ENCODE results near the gene PEX5.
"Not testable (repeated sequence)": the region's sequence is repeated elsewhere in the genome, so short reads cannot be mapped to it uniquely, and the experiment has no call there.

Gene PEX5

DNA sequence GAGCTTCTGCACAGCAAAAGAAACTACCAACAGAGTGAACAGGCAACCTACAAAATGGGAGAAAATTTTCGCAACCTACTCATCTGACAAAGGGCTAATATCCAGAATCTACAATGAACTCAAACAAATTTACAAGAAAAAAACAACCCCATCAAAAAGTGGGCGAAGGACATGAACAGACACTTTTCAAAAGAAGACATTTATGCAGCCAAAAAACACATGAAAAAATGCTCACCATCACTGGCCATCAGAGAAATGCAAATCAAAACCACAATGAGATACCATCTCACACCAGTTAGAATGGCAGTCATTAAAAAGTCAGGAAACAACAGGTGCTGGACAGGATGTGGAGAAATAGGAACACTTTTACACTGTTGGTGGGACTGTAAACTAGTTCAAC is 24.3 kb downstream of the PEX5 start:
- H3K4me1 ChIP-seq (ENCODE audit: control insufficient read depth, insufficient read depth, low read length); H3K4me3 ChIP-seq (ENCODE audit: low read depth, low read length); POLR2A ChIA-PET; H3K27ac ChIP-seq (ENCODE audit: extremely low read depth, low read depth, low read length); CTCF ChIA-PET; H3K9me3 ChIP-seq (ENCODE audit: control insufficient read depth, insufficient read depth, low read depth, low read length): not testable (repeated sequence)
- H3K36me3 ChIP-seq (ENCODE audit: control insufficient read depth in 2 of 2, insufficient read depth in 1 of 2, low read length in 2 of 2) = peaks cover 34 to 36% of the 10 kb centered on the region in 2 experiments
- TF ChIP-seq SCRT2 (tag by site-specific recombination; IDR thresholded peaks at IDR 0.05) = 0 out of 2 replicates have a peak, but pooled peaks have one; percentile 24

DNA sequence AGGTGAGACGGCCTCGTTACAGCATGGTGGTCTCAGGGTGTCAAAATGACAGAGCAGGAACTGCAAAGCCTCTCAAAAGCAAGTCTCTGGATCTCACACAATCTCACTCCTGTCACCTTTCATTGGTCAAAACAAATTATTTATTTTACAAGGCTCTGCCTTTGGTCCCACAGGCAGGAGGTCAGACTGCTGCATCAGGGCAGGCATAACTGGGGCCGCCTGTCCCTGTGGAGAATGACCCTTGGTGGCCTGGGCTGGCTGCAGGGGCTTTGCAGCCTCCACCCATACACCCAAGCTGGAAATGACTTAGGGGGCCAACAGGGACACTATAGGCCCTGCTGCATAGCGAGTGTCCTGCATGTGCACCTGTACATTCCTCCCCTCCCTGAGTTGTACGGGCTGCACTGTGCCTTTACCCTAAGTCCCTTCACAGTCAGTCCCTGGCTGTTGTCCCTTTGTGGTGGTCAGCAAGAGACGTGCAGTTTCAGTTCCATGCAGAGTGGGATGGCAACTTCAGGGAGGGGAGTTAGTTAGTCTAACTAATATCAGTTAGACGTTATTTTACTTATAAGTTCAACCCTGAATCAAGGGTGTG is 28.1 kb downstream of the PEX5 start:
- H3K4me1 ChIP-seq (ENCODE audit: control insufficient read depth, insufficient read depth, low read length) = no peaks in the 10 kb centered on the region
- CTCF ChIA-PET = no interaction called here
- POLR2A ChIA-PET = no interaction called here
- H3K36me3 ChIP-seq (ENCODE audit: control insufficient read depth in 2 of 2, insufficient read depth in 1 of 2, low read length in 2 of 2) = peaks cover 3% of the 10 kb centered on the region in 2 experiments
- H3K4me3 ChIP-seq (ENCODE audit: low read depth, low read length) = no peak overlapping the region
- H3K9me3 ChIP-seq (ENCODE audit: control insufficient read depth, insufficient read depth, low read depth, low read length) = no peaks in the 10 kb centered on the region
- TF ChIP-seq ZNF791 (tag by site-specific recombination; IDR thresholded peaks at IDR 0.05) = no peak
- TF ChIP-seq ZNF335 (tag by site-specific recombination; conservative IDR thresholded peaks at IDR 0.05) = peak; percentile 34
- no peak for TF ChIP-seq ZNF155 (tag by site-specific recombination; IDR thresholded peaks at IDR 0.05)
- no peak for TF ChIP-seq SCRT2 (tag by site-specific recombination; IDR thresholded peaks at IDR 0.05)
- no peak overlapping the region for H3K27ac ChIP-seq (ENCODE audit: extremely low read depth, low read depth, low read length)

GRCh38 chr12:7219599-7220243 is 30.2 kb downstream of the PEX5 start:
- POLR2A ChIA-PET = no interaction called here
- TF ChIP-seq PRDM1 (tag by site-specific recombination; IDR thresholded peaks at IDR 0.05) (0 out of 2 replicates have a peak, but pooled peaks have one; percentile 10), CTCF (tag by site-specific recombination; IDR thresholded peaks at IDR 0.05) (peak; percentile 81), ZBTB17 (tag by site-specific recombination; IDR thresholded peaks at IDR 0.05) (peak; percentile 59; the same call in 1 of the 2 replicates), ZNF394 (tag by site-specific recombination; IDR thresholded peaks at IDR 0.05; ENCODE audit: borderline replicate concordance) (no peak), ZNF654 (tag by site-specific recombination; IDR thresholded peaks at IDR 0.05; ENCODE audit: low read depth) (peak; percentile 98), ZNF362 (tag by site-specific recombination; IDR thresholded peaks at IDR 0.05) (no peak), ZNF335 (tag by site-specific recombination; conservative IDR thresholded peaks at IDR 0.05) (peak; percentile 61)
- Histone ChIP-seq H3K27ac (ENCODE audit: extremely low read depth, low read depth, low read length) (no peak overlapping the region), H3K4me3 (ENCODE audit: low read depth, low read length) (no peak overlapping the region), H3K9me3 (ENCODE audit: control insufficient read depth, insufficient read depth, low read depth, low read length) (no peaks in the 10 kb centered on the region), H3K36me3 (ENCODE audit: control insufficient read depth in 2 of 2, insufficient read depth in 1 of 2, low read length in 2 of 2) (no peaks in the 10 kb centered on the region), H3K4me1 (ENCODE audit: control insufficient read depth, insufficient read depth, low read length) (no peaks in the 10 kb centered on the region)
- CTCF ChIA-PET = interaction anchor here (0.6 to 1.9 kb wide), 22 partner anchors 8 to 424 kb away, joined by 3 to 14 read pairs (median 4); no protein-coding TSS in a partner anchor

GRCh38 chr12:7221486-7221885 is 32.0 kb downstream of the PEX5 start:
- Histone ChIP-seq H3K27ac (ENCODE audit: extremely low read depth, low read depth, low read length) (no peak overlapping the region), H3K36me3 (ENCODE audit: control insufficient read depth in 2 of 2, insufficient read depth in 1 of 2, low read length in 2 of 2) (no peaks in the 10 kb centered on the region), H3K4me1 (ENCODE audit: control insufficient read depth, insufficient read depth, low read length) (no peaks in the 10 kb centered on the region), H3K9me3 (ENCODE audit: control insufficient read depth, insufficient read depth, low read depth, low read length) (no peaks in the 10 kb centered on the region), H3K4me3 (ENCODE audit: low read depth, low read length) (no peak overlapping the region)
- POLR2A ChIA-PET = no interaction called here
- CTCF ChIA-PET = interaction anchor here (1.0 to 1.8 kb wide), 4 partner anchors 10 to 239 kb away, joined by 3 to 14 read pairs (median 4); no protein-coding TSS in a partner anchor
- TF ChIP-seq, protein P1, sequence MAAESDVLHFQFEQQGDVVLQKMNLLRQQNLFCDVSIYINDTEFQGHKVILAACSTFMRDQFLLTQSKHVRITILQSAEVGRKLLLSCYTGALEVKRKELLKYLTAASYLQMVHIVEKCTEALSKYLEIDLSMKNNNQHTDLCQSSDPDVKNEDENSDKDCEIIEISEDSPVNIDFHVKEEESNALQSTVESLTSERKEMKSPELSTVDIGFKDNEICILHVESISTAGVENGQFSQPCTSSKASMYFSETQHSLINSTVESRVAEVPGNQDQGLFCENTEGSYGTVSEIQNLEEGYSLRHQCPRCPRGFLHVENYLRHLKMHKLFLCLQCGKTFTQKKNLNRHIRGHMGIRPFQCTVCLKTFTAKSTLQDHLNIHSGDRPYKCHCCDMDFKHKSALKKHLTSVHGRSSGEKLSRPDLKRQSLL (tag by site-specific recombination; IDR thresholded peaks at IDR 0.05) = no peak
- TF ChIP-seq ZNF610 (tag by site-specific recombination; IDR thresholded peaks at IDR 0.05; ENCODE audit: borderline replicate concordance) (no peak), ZNF777 (tag by site-specific recombination; IDR thresholded peaks at IDR 0.05; ENCODE audit: borderline replicate concordance) (no peak), ZNF658 (tag by site-specific recombination; IDR thresholded peaks at IDR 0.05) (no peak), ZFP3 (tag by site-specific recombination; IDR thresholded peaks at IDR 0.05; ENCODE audit: low read depth) (no peak), OVOL3 (tag by site-specific recombination; IDR thresholded peaks at IDR 0.05) (no peak), ZNF561 (tag by site-specific recombination; IDR thresholded peaks at IDR 0.05; ENCODE audit: borderline replicate concordance) (no peak)

All from HEK293 (cell line).